ENCODE data around the gene DIRAS1.
"Not testable (repeated sequence)": the region's sequence is repeated elsewhere in the genome, so short reads cannot be mapped to it uniquely, and the experiment has no call there.

Gene DIRAS1

GRCh38 chr19:2668175-2668763, 52.9 kb downstream of the DIRAS1 start:
- Histone ChIP-seq H3K27ac (replicated peaks) (no peak overlapping the region), H3K4me3 (replicated peaks; ENCODE audit: insufficient read depth, low read length) (no peak overlapping the region), H3K27me3 (ENCODE audit: insufficient read depth, poor library complexity, severe bottlenecking) (no peaks in the 10 kb centered on the region)
- DNase-seq (ENCODE audit: low read depth in 1 of 2, low spot score in 1 of 2), result no peak
- TF ChIP-seq CTCF (IDR thresholded peaks at IDR 0.05; ENCODE audit: insufficient read depth, low read length), result no peak
- TF ChIP-seq SPI1 (IDR thresholded peaks at IDR 0.05; ENCODE audit: borderline replicate concordance, low read depth), result no peak
- no peak for TF ChIP-seq REST (IDR thresholded peaks at IDR 0.05; ENCODE audit: insufficient replicate concordance, low read depth)
- TF ChIP-seq GABPA (IDR thresholded peaks at IDR 0.05; ENCODE audit: low read depth), result no peak
- TF ChIP-seq POLR2AphosphoS5 (IDR thresholded peaks at IDR 0.05; ENCODE audit: low read depth), result no peak

GRCh38 chr19:2667349-2667748, 53.8 kb downstream of the DIRAS1 start:
- H3K4me3 ChIP-seq (replicated peaks; ENCODE audit: insufficient read depth, low read length); H3K27me3 ChIP-seq (ENCODE audit: insufficient read depth, poor library complexity, severe bottlenecking): not testable (repeated sequence)

GRCh38 chr19:2666344-2666994, 54.7 kb downstream of the DIRAS1 start:
- no peak overlapping the region for H3K4me3 ChIP-seq (replicated peaks; ENCODE audit: insufficient read depth, low read length)
- no peaks in the 10 kb centered on the region for H3K27me3 ChIP-seq (ENCODE audit: insufficient read depth, poor library complexity, severe bottlenecking)
- DNase-seq (ENCODE audit: low read depth in 1 of 2, low spot score in 1 of 2), result no peak
- no peak overlapping the region for H3K27ac ChIP-seq (replicated peaks)
- TF ChIP-seq REST (IDR thresholded peaks at IDR 0.05; ENCODE audit: insufficient replicate concordance, low read depth) (no peak), POLR2AphosphoS5 (IDR thresholded peaks at IDR 0.05; ENCODE audit: low read depth) (no peak), CTCF (IDR thresholded peaks at IDR 0.05; ENCODE audit: insufficient read depth, low read length) (no peak), SPI1 (IDR thresholded peaks at IDR 0.05; ENCODE audit: borderline replicate concordance, low read depth) (no peak), GABPA (IDR thresholded peaks at IDR 0.05; ENCODE audit: low read depth) (no peak)

More at GRCh38 chr19:2667349-2667748, 53.8 kb downstream of the DIRAS1 start:
- not testable (repeated sequence) for H3K27ac ChIP-seq (replicated peaks); DNase-seq (ENCODE audit: low read depth in 1 of 2, low spot score in 1 of 2)

GRCh38 chr19:2665103-2665502, 56.1 kb downstream of the DIRAS1 start:
- H3K4me3 ChIP-seq (replicated peaks; ENCODE audit: insufficient read depth, low read length), result no peak overlapping the region
- H3K27me3 ChIP-seq (ENCODE audit: insufficient read depth, poor library complexity, severe bottlenecking), result no peaks in the 10 kb centered on the region
- TF ChIP-seq SPI1 (IDR thresholded peaks at IDR 0.05; ENCODE audit: borderline replicate concordance, low read depth) (no peak), REST (IDR thresholded peaks at IDR 0.05; ENCODE audit: insufficient replicate concordance, low read depth) (no peak), POLR2AphosphoS5 (IDR thresholded peaks at IDR 0.05; ENCODE audit: low read depth) (no peak), CTCF (IDR thresholded peaks at IDR 0.05; ENCODE audit: insufficient read depth, low read length) (no peak), GABPA (IDR thresholded peaks at IDR 0.05; ENCODE audit: low read depth) (no peak)
- no peak for DNase-seq (ENCODE audit: low read depth in 1 of 2, low spot score in 1 of 2)
- H3K27ac ChIP-seq (replicated peaks), result no peak overlapping the region

All from HL-60 (cell line).